GM21576 (cell line): ENCODE results near the gene WSCD1.

Source experiments
- ATAC-seq: cut with Tn5 transposase; IDR thresholded peaks from one replicate; pipeline ENCODE4 v1.9.1; 2021; ENCODE audit warnings: mild to moderate bottlenecking, moderate library complexity; ENCODE audit not compliant: unreplicated experiment

The WSCD1 gene

GRCh38 chr17:6069539-6070429 lies at the start of gene WSCD1:
Gene WSCD1, plus strand, starts transcription at chr17:6070379. Its CDS starts 10,280 bp downstream, at chr17:6080659.
- ATAC-seq, result no peak

GRCh38 chr17:6021011-6021400 lies 49.2 kb upstream of the WSCD1 start:
- no peak for ATAC-seq

DNA sequence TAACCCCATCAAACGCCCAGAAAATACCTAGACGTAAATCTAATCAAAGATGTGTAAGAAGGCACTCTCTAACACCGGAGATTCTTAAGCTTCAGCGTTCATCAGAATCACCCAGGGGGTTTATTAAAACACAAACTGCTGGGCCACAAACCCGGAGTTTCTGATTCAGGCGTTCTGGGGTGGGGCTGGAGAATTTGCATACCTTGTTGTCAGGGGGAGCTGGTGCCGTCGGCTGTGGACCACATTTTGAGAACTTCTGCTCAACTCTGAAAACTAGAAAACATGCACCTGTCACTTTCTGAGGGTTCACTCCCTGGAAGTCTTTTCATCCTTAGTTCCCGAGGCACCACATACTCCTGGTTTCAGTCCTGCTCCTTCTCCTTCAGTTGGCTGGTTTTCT lies 48.6 kb upstream of the WSCD1 start:
- no peak for ATAC-seq

DNA sequence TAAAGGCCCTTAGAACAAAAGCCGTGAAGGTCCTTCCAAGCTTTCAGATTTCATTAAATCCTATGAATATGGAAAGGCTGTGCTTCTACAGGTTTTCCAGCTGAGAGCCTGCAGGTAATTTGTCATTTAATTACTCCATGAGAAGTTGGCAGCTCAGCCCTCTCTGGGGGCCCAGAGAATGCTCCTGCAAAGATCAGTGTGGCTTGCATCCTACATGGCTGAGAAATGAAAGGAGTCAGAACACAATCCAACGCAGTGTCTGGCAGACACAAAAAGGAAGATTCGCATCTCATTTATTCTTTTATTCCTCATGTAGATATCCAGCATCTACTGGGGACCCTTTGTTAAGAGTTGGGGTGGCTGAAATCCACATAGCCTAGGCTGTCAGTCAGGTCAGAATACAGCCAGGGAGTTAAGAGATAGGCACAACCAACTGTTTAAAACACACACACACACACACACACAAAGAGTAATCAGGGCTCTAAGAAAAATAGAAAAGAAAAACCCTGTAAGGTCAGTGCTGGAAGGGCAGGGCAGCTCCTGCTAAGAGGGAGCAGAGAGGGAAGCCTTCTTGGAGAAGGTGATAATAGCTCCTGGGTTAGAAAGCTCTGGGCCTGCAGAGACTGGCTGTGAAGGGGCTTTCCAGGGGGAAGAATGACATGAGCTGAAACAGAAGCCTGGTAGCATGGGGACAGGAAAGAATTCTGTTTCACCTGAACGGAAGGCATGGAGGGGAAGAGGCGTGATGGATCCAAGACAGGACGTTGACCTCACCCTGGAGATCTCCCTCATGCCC lies 46.9 kb upstream of the WSCD1 start:
- no peak for ATAC-seq

- ATAC-seq, result no peak
Measured at GRCh38 chr17:6024576-6024975, 45.6 kb upstream of the WSCD1 start.

- ATAC-seq, result no peak
Measured at GRCh38 chr17:6027342-6028024, 42.7 kb upstream of the WSCD1 start.

GRCh38 chr17:6028294-6028693 lies 41.9 kb upstream of the WSCD1 start:
- no peak for ATAC-seq

DNA sequence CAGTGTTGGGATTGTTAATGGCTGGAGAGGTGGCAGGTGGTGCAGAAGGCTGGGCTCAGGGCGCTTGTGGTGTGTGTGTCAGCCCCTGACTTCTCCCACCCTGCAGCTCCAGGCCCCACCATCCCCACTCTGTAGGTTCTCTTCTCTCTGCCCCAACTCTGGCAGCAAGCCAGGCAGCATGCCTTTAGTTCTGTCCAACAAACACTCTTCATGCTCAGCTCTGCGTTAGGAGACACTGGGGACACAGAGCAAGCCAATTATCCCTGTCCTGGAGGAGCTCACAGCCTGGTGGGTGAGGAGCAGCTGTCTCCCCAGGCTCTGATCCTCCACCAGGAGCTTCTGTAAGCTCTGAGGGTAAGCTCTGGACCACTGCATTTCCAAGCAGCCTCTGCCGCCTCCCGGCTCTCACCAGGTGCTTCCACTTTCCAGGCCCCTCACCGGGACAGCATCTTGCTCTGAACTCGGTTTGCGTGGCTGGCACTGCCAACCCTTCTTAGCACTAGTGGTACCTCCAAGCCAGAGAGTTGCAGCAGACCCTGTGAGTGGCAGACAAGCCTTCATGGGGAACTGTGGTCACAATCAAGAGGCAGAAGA lies 34.3 kb upstream of the WSCD1 start:
- ATAC-seq, result no peak

- no peak for ATAC-seq
Measured at GRCh38 chr17:6040504-6040903, 29.7 kb upstream of the WSCD1 start.

- ATAC-seq, result no peak
Measured at GRCh38 chr17:6041246-6041645, 28.9 kb upstream of the WSCD1 start.

DNA sequence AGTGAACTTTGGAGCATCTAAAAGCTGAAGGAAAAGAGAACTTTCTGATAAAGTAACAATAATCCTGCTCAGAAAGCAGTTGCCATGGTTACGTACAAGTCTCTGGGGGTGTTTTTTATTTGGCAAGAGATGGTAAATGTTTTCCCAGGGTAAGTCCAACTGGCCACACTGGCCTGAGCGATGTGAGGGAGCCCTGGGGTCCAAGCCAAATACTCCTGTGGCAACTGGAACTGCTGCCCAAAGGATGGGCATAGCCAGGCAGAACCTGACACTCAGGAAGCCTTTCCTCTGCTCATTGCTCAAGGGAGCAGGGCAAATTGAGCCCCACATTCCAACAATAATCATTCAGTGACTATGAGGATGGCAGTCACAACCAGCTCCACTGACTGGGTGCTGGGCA lies 26.8 kb upstream of the WSCD1 start:
- no peak for ATAC-seq

DNA sequence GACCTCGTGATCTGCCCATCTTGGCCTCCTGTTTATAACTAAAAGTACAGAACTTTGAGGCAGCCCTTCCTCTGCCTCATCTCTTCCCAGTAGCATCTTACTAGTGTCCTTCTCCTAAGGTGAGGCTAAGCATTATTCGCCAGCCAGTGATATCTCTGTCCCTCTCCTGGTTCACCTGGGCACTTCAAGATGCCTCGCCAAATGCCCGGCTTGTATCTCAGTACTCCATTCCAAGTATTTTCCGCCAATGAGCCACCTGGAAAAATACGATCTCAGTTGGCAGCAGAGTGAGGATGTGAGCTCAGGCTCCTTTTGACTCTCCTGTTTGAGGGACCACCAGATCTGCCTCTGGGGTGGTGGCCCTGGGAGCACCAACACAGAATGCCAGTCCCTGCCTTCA lies 25.9 kb upstream of the WSCD1 start:
- ATAC-seq, result no peak

DNA sequence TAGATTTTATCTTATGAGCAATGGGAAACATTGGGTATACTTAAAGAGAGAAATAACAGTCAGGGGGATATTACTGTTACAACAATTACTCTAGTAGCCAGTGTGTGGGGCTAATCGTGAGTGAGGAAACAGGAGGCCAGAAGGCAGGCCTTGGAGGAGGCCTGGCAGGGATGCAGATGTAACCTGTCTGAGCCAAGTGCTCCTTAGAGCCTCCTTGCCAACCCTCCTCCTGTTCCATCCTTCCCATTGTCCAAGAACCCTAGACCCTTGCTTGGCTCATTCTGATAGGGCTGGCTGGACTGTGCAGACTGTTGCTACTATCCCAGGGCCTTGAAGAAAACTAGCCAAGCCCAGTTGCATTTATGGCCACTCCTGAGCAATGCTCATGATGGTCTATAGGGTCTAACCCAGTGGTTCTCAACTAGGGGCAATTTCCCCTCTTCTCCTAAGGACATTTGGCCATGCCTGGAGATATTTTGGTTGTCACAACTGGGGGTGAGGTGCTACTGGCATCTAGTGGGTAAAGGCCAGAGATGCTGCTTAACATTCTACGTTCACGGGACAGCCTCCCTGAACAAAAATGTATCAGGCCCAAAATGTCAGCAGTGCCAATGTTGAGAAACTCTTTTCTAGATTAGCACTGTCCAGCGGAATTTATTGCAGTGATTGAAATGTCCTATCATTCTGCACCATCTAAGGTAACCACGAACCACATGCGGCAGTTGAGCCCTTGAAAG lies 24.4 kb upstream of the WSCD1 start:
- ATAC-seq, result no peak

GRCh38 chr17:6046431-6046830 lies 23.7 kb upstream of the WSCD1 start:
- ATAC-seq, result no peak

- no peak for ATAC-seq
Measured at GRCh38 chr17:6046931-6047330, 23.2 kb upstream of the WSCD1 start.

- no peak for ATAC-seq
Measured at GRCh38 chr17:6047966-6048365, 22.2 kb upstream of the WSCD1 start.

- ATAC-seq, result no peak
Measured at GRCh38 chr17:6048486-6048885, 21.7 kb upstream of the WSCD1 start.

- no peak for ATAC-seq
Measured at GRCh38 chr17:6052926-6053325, 17.3 kb upstream of the WSCD1 start.

- no peak for ATAC-seq
Measured at GRCh38 chr17:6054372-6054771, 15.8 kb upstream of the WSCD1 start.

- no peak for ATAC-seq
Measured at GRCh38 chr17:6056104-6056503, 14.1 kb upstream of the WSCD1 start.
